HCT116 (cell line): Measurements from ENCODE around the gene UBTD1. TPM values are rescaled to one million over a fixed set of nuclear protein-coding genes. Genes with fewer than 3 reads are reported as not detected.

Experiments used
- ATAC-seq: fragments of 200-7000 bp; cut with Tn5 transposase; 2 replicates; pipeline ENCODE4 v1.9.1; 2020; ENCODE audit warnings: mild to moderate bottlenecking, moderate library complexity
- BruUV-seq: library from RNA; stranded (reverse); fragments of 400-500 nt; replicated peaks from 2 replicates; lab custom pipeline; 2021; lab: Mats Ljungman, UMichigan
- CTCF ChIA-PET: fragments of 300-600 bp; sonication (Branson Sonifier 250); formaldehyde crosslinking; loops from one replicate; lab custom pipeline; 2021; ENCODE audit warnings: antibody characterized with exemption; lab: Charles Lee
- POLR2A ChIA-PET: fragments of 300-600, 350-600 bp; sonication (Branson Sonifier 250); formaldehyde crosslinking; loops from one replicate; lab custom pipeline; 2021; ENCODE audit warnings: antibody characterized with exemption; lab: Charles Lee
- RAD21 ChIA-PET, 2 experiments: fragments of 300-600 bp; sonication (Branson Sonifier 250); formaldehyde crosslinking; loops; one replicate each; lab custom pipeline; 2023; ENCODE audit warnings: low total read pairs in 2 of 2; ENCODE audit not compliant: uncharacterized antibody in 2 of 2, unreplicated experiment in 2 of 2, low non-redundant PET in 1 of 2; lab: Charles Lee
- DNase-seq: peaks from one replicate; pipeline ENCODE4 v3.0.0-alpha.2; 2010; ENCODE audit warnings: low read depth, low spot score
- H2AFZ ChIP-seq: fragments of 200-600 bp; shearing (Covaris generic), sonication (generic); 2 replicates; pipeline ENCODE4 v1.6.1; 2017; ENCODE audit warnings: low read depth, mixed run types, mixed read lengths, antibody characterized with exemption, low read length; ENCODE audit not compliant: poor library complexity, severe bottlenecking
- H3K27ac ChIP-seq: 2 replicates; pipeline ENCODE4 v1.5.1; 2012; ENCODE audit warnings: low read depth, low read length
- H3K27me3 ChIP-seq: fragments of 200-600 bp; sonication (generic); 2 replicates; pipeline ENCODE4 v1.6.1; 2016; ENCODE audit warnings: mixed run types, low read length, mixed read lengths; ENCODE audit not compliant: insufficient read depth
- H3K36me3 ChIP-seq, 2 experiments: fragments of 200-500 bp in 1 of 2; fragments of 200-600 bp in 1 of 2; sonication (Bioruptor generic) in 1 of 2; sonication (generic) in 1 of 2; 2 replicates each; pipeline versions ENCODE4 v1.5.1 to v1.6.1; 2014 to 2016; ENCODE audit warnings: low read length in 2 of 2, inconsistent platforms in 1 of 2, mixed read lengths in 1 of 2, mixed run types in 1 of 2; ENCODE audit not compliant: insufficient read depth in 2 of 2, control insufficient read depth in 1 of 2
- H3K4me1 ChIP-seq, 2 experiments: fragments of 200-600 bp in 1 of 2; sonication (generic) in 1 of 2; 2 replicates each; pipeline versions ENCODE4 v1.5.1 to v1.6.1; 2012 to 2017; ENCODE audit warnings: low read length in 2 of 2, inconsistent platforms in 1 of 2, mild to moderate bottlenecking in 1 of 2, mixed read lengths in 1 of 2, mixed run types in 1 of 2, moderate library complexity in 1 of 2; ENCODE audit not compliant: insufficient read depth in 2 of 2, control insufficient read depth in 1 of 2
- H3K4me2 ChIP-seq: fragments of 200-600 bp; sonication (generic); 2 replicates; pipeline ENCODE4 v1.6.1; 2017; ENCODE audit warnings: mixed run types, low read length, mixed read lengths
- H3K4me3 ChIP-seq, 2 experiments: fragments of 200-600 bp in 1 of 2; sonication (generic) in 1 of 2; replicated peaks in 1 of 2; 2 replicates each; pipeline ENCODE4 v1.5.1; 2011 to 2016; ENCODE audit warnings: low read length in 2 of 2, control low read depth in 1 of 2, low read depth in 1 of 2, mild to moderate bottlenecking in 1 of 2, mixed read lengths in 1 of 2, mixed run types in 1 of 2
- H3K79me2 ChIP-seq: fragments of 200-600 bp; sonication (generic); 2 replicates; pipeline ENCODE4 v1.6.1; 2017; ENCODE audit warnings: mild to moderate bottlenecking, mixed run types, low read length, moderate library complexity, mixed read lengths; ENCODE audit not compliant: insufficient read depth
- H3K9ac ChIP-seq: fragments of 200-600 bp; sonication (generic); 2 replicates; pipeline ENCODE4 v1.6.1; 2016; ENCODE audit warnings: low read length, mixed read lengths
- H3K9me2 ChIP-seq: fragments of 200-600 bp; sonication (generic), shearing (Covaris generic); 2 replicates; pipeline ENCODE4 v1.6.1; 2017; ENCODE audit warnings: mixed run types, mild to moderate bottlenecking, moderate library complexity; ENCODE audit not compliant: insufficient read depth
- H3K9me3 ChIP-seq, 2 experiments: fragments of 200-500 bp in 1 of 2; fragments of 200-600 bp in 1 of 2; sonication (Bioruptor generic) in 1 of 2; sonication (generic) in 1 of 2; 2 replicates each; pipeline ENCODE4 v1.6.1; 2014 to 2017; ENCODE audit warnings: low read length in 2 of 2, mixed read lengths in 2 of 2, inconsistent platforms in 1 of 2, low read depth in 1 of 2, mild to moderate bottlenecking in 1 of 2, mixed run types in 1 of 2, moderate library complexity in 1 of 2; ENCODE audit not compliant: control insufficient read depth in 1 of 2, insufficient read depth in 1 of 2
- H4K20me1 ChIP-seq: fragments of 200-600 bp; sonication (generic), shearing (Covaris generic); 2 replicates; pipeline ENCODE4 v1.6.1; 2017; ENCODE audit warnings: mixed run types, mild to moderate bottlenecking, moderate library complexity; ENCODE audit not compliant: insufficient read depth
- CBX3 ChIP-seq: IDR thresholded peaks from 2 replicates; pipeline ENCODE4 v1.6.1; 2012; ENCODE audit warnings: low read depth
- CEBPB ChIP-seq: IDR thresholded peaks from 2 replicates; pipeline ENCODE4 v1.6.1; 2012; ENCODE audit warnings: low read depth
- EZH2 ChIP-seq: fragments of 200-600 bp; sonication (generic); IDR thresholded peaks from 2 replicates; pipeline ENCODE4 v1.6.1; 2017; ENCODE audit warnings: antibody characterized with exemption, mixed run types
- POLR2A ChIP-seq: IDR thresholded peaks from 2 replicates; pipeline ENCODE4 v1.7.0; 2011; ENCODE audit warnings: borderline replicate concordance; ENCODE audit not compliant: insufficient read depth, insufficient read length; ENCODE audit errors: extremely low read depth
- SP1 ChIP-seq: IDR thresholded peaks from 2 replicates; pipeline ENCODE4 v1.6.1; 2012; ENCODE audit warnings: low read depth
- SRF ChIP-seq: IDR thresholded peaks from 2 replicates; pipeline ENCODE4 v1.6.1; 2012; ENCODE audit warnings: low read depth
- TCF7L2 ChIP-seq: IDR thresholded peaks from 2 replicates; pipeline ENCODE4 v1.7.0; 2011; ENCODE audit warnings: borderline replicate concordance, inconsistent platforms; ENCODE audit not compliant: insufficient read depth, insufficient read length; ENCODE audit errors: extremely low read depth
- intact Hi-C: fragments of 100-400 bp; cut with micrococcal nuclease; formaldehyde crosslinking; loops from 2 replicates; pipeline ENCODE4 v1.10.0; 2022
- total RNA-seq: library from RNA; stranded (reverse); gene quantifications from one replicate; pipeline ENCODE4 v1.2.1, GENCODE V29; 2021; ENCODE audit not compliant: unreplicated experiment
- TF ChIP-seq, protein P1 (sequence below): IDR thresholded peaks from 2 replicates; pipeline ENCODE4 v1.6.1; 2012; ENCODE audit warnings: low read depth
- TF ChIP-seq, protein P2 (sequence below): IDR thresholded peaks from 2 replicates; pipeline ENCODE4 v1.6.1; 2011; ENCODE audit warnings: mild to moderate bottlenecking, low read length, moderate library complexity; ENCODE audit not compliant: insufficient replicate concordance; ENCODE audit errors: extremely low read depth
- TF ChIP-seq, protein P3 (sequence below), 3 experiments: fragments of 200-600 bp in 1 of 3; sonication (generic) in 1 of 3; IDR thresholded peaks in 2 of 3; conservative IDR thresholded peaks in 1 of 3; 2 replicates each; pipeline ENCODE4 v1.5.1; 2012 to 2017; ENCODE audit warnings: low read depth in 2 of 3, low read length in 2 of 3, antibody characterized with exemption in 1 of 3, borderline replicate concordance in 1 of 3, control low read depth in 1 of 3, mild to moderate bottlenecking in 1 of 3, mixed read lengths in 1 of 3, mixed run types in 1 of 3, moderate library complexity in 1 of 3; ENCODE audit not compliant: insufficient read depth in 1 of 3

The UBTD1 gene
- total RNA-seq, 1 experiment from 2014 or later: 12.8 TPM

DNA sequence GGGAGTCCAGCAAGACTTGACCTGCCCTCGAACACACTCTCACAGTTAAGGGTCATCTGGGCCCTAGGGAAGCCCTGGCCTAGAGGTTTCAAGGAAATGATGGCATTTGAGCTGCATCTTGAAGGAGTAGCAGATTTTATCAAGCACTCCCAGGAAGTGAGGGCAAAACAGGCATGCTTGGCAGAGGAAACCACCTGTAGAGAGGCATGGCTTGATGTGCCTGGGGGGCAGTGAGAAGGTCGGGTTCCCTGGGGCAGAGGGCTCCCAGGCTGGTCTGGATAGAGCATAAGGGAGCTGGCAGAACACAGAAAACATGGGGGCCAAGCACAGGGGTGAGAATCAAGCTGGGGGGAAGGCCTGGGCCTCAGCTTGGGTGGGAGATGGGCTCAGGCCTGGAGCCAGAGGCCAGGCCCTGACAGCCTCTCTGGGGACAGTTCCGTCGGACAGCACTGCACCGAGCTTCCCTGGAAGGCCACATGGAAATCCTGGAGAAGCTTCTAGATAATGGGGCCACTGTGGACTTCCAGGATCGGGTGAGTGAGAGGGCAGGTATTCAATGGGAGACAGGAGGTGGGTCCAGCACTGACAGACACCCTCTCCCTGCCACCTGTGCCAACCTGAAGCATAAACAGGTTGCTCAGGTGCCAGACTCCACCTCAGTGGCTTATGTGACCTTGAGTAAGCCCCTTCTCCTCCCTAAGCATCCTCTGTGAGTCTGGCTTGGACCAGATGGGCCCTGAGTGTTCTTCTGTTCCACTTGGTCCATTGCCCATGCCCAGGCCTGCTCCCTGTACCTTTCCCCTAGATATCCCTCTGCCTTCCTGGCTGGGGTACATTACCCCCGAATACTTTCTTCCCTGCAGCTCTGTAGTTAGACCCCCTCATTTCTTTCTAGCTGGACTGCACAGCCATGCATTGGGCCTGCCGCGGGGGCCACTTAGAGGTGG, 82.0 kb downstream of the UBTD1 start:
- Histone ChIP-seq H3K9me2 (no peaks in the 10 kb centered on the region), H3K27ac (no peak overlapping the region), H2AFZ (no peak overlapping the region), H3K4me1 (peaks cover 19 to 27% of the 10 kb centered on the region in 2 experiments), H3K27me3 (no peaks in the 10 kb centered on the region), H3K9me3 (no peaks in the 10 kb centered on the region), H3K36me3 (no peaks in the 10 kb centered on the region), H3K4me2 (no peak overlapping the region), H3K9ac (no peak overlapping the region), H3K79me2 (no peaks in the 10 kb centered on the region), H4K20me1 (no peaks in the 10 kb centered on the region), H3K4me3 (no peak overlapping the region)
- CTCF ChIA-PET: interaction anchor here (2.5 kb wide), 1 partner anchor 9 kb away, joined by 11 read pairs; the partner anchor contains the start of gene ANKRD2
- RAD21 ChIA-PET: no interaction called here
- intact Hi-C loops: no loop called here
- POLR2A ChIA-PET: no interaction called here
- ATAC-seq (no peak), DNase-seq (no peak)
- no TSS peak for BruUV-seq
- TF ChIP-seq, protein P1, sequence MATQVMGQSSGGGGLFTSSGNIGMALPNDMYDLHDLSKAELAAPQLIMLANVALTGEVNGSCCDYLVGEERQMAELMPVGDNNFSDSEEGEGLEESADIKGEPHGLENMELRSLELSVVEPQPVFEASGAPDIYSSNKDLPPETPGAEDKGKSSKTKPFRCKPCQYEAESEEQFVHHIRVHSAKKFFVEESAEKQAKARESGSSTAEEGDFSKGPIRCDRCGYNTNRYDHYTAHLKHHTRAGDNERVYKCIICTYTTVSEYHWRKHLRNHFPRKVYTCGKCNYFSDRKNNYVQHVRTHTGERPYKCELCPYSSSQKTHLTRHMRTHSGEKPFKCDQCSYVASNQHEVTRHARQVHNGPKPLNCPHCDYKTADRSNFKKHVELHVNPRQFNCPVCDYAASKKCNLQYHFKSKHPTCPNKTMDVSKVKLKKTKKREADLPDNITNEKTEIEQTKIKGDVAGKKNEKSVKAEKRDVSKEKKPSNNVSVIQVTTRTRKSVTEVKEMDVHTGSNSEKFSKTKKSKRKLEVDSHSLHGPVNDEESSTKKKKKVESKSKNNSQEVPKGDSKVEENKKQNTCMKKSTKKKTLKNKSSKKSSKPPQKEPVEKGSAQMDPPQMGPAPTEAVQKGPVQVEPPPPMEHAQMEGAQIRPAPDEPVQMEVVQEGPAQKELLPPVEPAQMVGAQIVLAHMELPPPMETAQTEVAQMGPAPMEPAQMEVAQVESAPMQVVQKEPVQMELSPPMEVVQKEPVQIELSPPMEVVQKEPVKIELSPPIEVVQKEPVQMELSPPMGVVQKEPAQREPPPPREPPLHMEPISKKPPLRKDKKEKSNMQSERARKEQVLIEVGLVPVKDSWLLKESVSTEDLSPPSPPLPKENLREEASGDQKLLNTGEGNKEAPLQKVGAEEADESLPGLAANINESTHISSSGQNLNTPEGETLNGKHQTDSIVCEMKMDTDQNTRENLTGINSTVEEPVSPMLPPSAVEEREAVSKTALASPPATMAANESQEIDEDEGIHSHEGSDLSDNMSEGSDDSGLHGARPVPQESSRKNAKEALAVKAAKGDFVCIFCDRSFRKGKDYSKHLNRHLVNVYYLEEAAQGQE: no peak
- no peak for TF ChIP-seq SRF

DNA sequence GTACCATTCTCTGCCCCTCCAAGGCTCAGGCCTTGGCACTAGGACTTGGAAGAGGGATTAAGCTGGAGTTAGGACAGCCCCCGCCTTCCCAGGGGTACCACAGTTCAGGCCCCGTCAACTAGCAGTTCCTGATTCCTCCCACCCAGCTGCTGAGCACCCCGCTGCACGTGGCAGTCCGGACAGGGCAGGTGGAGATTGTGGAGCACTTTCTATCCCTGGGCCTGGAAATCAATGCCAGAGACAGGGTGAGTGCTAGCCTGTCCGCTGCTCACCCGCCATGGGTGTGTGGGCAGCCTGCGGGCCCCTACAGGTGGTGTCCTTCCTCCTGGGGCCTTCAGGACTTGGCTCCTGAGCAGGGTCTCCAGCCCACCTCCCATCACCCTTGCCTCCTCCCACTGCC, 83.4 kb downstream of the UBTD1 start:
- no peaks in the 10 kb centered on the region for H3K36me3 ChIP-seq
- RAD21 ChIA-PET: no interaction called here
- TF ChIP-seq EZH2 (no peak), CEBPB (no peak), SP1 (no peak), TCF7L2 (no peak), CBX3 (no peak), POLR2A (no peak)
- TF ChIP-seq, protein P2, sequence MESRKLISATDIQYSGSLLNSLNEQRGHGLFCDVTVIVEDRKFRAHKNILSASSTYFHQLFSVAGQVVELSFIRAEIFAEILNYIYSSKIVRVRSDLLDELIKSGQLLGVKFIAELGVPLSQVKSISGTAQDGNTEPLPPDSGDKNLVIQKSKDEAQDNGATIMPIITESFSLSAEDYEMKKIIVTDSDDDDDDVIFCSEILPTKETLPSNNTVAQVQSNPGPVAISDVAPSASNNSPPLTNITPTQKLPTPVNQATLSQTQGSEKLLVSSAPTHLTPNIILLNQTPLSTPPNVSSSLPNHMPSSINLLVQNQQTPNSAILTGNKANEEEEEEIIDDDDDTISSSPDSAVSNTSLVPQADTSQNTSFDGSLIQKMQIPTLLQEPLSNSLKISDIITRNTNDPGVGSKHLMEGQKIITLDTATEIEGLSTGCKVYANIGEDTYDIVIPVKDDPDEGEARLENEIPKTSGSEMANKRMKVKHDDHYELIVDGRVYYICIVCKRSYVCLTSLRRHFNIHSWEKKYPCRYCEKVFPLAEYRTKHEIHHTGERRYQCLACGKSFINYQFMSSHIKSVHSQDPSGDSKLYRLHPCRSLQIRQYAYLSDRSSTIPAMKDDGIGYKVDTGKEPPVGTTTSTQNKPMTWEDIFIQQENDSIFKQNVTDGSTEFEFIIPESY: no peak
- TF ChIP-seq, protein P3, sequence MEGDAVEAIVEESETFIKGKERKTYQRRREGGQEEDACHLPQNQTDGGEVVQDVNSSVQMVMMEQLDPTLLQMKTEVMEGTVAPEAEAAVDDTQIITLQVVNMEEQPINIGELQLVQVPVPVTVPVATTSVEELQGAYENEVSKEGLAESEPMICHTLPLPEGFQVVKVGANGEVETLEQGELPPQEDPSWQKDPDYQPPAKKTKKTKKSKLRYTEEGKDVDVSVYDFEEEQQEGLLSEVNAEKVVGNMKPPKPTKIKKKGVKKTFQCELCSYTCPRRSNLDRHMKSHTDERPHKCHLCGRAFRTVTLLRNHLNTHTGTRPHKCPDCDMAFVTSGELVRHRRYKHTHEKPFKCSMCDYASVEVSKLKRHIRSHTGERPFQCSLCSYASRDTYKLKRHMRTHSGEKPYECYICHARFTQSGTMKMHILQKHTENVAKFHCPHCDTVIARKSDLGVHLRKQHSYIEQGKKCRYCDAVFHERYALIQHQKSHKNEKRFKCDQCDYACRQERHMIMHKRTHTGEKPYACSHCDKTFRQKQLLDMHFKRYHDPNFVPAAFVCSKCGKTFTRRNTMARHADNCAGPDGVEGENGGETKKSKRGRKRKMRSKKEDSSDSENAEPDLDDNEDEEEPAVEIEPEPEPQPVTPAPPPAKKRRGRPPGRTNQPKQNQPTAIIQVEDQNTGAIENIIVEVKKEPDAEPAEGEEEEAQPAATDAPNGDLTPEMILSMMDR (IDR thresholded peaks at IDR 0.05 in 2 of 3, conservative IDR thresholded peaks at IDR 0.05 in 1 of 3; ENCODE audit: borderline replicate concordance in 1 of 3, insufficient read depth in 1 of 3, low read depth in 2 of 3, low read length in 2 of 3): no peak

More for the DNA sequence above, 83.4 kb downstream of the UBTD1 start:
- Histone ChIP-seq H2AFZ (no peak overlapping the region), H3K4me3 (no peak overlapping the region), H3K27me3 (no peaks in the 10 kb centered on the region), H3K27ac (no peak overlapping the region), H3K9ac (no peak overlapping the region), H4K20me1 (no peaks in the 10 kb centered on the region), H3K9me3 (no peaks in the 10 kb centered on the region), H3K79me2 (no peaks in the 10 kb centered on the region), H3K4me2 (no peak overlapping the region), H3K9me2 (no peaks in the 10 kb centered on the region), H3K4me1 (peaks cover 13 to 21% of the 10 kb centered on the region in 2 experiments)
- intact Hi-C loops: no loop called here
- ChIA-PET CTCF (interaction anchor here (2.5 kb wide), 1 partner anchor 10 kb away, joined by 11 read pairs; the partner anchor contains the start of gene ANKRD2), POLR2A (no interaction called here)
- DNase-seq (no peak), ATAC-seq (no peak)
- no TSS peak for BruUV-seq
